ELF-1 (cell line): ENCODE measurements around the gene ANKMY1.
A peak's percentile ranks its signal among the peaks of the same experiment; 100 is the strongest.
"Not testable (repeated sequence)": the region's sequence is repeated elsewhere in the genome, so short reads cannot be mapped to it uniquely, and the experiment has no call there.

Source experiments
- DNase-seq: peaks from one replicate; pipeline ENCODE4 v3.0.0-alpha.2; 2016; ENCODE audit warnings: low read depth, low spot score

The ANKMY1 gene

DNA sequence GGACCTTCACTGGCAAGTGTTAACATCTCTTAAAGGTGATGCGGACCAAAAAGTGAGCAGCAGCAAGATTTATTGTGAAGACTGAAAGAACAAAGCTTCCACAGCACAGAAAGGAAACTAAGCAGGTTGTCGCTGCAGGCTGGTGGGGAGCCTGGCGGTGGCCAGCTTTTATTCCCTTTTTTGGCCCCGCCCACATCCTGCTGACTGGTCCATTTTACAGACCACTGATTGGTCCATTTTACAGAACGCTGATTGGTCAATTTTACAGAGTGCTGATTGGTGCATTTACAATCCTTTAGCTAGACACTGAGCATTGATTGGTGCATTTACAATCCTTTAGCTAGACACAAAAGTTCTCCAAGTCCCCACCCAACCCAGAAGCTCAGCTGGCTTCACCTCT, 35.9 kb downstream of the ANKMY1 start:
- DNase-seq = not testable (repeated sequence)

DNA sequence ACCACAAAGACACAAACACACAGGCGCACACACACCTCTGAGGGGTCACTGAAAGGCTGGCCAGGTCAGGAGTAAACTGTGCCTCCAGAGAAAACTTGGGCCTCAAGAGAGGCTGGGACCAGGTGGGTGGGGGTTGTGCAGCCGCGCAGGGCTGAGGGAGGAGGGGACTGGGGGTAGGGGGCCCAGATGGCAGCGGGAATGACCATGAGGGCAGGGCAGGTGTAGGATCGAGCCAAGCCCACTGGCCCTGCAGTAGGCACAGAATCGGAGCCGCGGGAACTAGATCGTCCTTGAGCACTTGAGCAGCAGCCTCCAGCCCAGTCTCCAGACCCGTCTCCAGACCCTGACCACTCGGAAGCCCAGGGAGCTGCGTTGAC, 36.8 kb downstream of the ANKMY1 start:
- DNase-seq = no peak

DNA sequence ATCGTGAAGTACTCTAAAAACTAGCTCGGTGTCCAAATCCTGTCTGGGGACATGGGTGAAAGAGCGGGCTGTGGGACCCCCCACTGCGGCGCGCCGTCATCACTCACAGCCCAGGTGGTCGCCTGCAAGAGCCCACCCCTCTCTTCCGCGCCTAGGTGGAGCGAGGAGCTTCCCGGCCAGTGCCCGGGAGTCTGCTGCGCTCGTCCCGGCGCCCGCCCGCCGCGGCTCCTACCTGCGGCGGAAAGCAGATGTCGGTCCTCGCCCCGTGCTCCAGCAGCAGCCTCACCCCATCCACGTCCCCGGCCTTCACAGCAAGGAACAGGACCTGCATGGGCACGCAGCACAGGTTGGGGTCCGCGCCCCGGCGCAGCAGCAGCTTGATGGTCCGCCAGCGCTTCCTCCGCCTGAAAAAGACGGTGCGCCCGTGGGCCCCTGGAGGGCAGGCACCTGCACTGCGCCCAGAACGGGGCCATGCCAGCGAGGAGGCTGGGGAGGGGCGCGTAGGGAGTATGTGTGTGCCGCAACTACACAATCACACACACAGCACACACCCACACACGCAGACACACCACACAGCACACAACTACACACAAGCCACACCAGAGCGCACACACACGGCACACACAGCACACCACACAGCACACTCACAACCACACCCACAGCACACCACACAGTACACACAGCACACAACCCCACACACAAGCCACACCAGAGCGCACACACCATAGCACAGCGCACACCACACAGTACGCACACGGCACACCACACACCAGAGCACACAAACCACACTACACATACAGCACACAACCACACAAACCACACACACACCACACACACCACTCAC, 37.4 kb downstream of the ANKMY1 start:
- peak; percentile 36 for DNase-seq

DNA sequence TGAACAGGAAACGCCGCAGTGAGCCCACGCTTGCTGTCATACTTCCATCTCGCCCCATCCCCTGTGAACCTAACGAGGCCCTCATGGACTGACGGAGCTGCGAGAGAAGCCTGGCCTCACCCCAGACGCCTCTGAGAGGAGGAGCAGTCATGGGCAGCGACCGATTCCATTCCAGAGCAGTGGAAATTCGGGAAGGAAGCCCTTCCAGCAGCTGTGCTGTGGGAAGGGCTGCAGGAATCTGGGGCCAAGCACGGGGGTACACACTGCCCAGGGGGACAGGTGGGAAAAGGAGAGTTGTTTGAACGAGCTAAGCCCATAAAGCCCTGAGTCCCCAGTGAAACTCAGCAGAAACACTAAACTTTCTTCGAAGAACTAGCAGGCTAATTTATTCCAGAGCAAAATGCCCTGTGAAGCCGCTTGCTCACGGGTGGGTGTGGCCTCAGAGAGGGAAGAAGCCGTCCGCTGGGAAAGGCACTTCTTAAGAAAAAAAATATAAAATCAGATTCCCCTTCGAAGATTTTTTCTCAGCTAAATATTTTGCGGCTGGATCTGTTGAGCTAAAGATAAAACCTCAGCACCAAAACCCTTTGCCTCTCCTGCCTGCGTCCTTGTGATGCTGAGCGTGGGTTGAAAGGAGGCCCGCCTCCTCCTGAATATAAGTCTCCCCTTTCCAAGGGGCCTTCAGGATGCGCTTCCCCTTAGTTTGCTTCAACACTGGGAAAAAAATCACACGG, 38.2 kb downstream of the ANKMY1 start:
- no peak for DNase-seq

DNA sequence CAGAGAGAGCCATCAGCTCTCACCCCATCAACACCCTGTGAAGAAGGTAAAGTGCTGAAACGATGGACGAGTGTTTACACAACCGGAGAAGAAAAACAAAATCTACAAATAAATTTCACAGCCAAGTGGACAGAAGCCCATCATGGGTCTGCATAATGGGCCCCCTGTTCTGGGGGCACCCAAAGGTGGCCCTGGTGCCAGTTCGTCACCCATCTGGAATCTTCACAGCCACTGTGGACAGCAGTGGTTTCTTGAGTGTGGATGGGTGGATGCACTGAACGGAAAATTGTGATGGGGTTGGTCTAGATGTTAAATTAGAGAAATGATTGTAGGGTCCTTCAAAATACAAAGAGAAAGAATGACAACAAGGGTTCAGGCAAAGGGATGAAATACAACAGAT, 38.8 kb downstream of the ANKMY1 start:
- DNase-seq = no peak

DNA sequence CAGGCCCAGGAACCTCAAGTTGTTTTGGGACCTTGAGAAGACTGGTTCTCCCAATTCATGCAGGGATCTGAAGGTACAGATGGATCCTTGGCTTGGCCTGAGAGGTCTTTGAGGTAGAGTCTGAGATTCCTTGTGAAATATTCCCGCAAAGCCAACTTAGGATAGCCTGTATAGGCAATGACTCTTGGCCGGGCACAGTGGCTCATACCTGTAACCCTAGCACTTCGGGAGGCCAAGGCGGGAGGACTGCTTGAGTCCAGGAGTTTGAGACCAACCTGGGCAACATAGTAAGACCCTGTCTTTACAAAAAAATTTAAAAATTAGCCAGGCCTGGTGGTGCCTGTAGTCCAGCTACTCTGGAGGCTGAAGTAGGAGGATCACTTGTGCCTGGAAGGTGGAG, 40.4 kb downstream of the ANKMY1 start:
- DNase-seq = no peak

DNA sequence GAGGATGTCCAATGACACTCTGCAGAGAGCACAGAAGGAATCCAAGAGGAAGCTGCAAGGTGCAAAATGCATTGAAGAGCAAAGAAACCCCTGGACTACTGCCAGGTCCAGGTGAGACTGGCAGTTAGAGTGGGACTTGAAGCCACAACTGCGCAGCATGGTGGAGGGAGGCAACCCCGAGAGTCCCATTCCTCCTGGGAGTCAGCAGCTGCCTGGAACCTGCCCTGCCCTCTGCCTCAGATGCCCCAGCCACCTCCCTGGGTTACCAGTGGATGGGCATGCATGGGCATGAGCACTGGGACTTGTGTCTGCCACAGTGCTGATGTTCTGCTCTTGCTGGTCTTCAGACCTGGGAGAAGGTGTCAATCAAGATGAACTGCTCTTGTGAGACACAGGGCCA, 43.2 kb downstream of the ANKMY1 start:
- DNase-seq = no peak

DNA sequence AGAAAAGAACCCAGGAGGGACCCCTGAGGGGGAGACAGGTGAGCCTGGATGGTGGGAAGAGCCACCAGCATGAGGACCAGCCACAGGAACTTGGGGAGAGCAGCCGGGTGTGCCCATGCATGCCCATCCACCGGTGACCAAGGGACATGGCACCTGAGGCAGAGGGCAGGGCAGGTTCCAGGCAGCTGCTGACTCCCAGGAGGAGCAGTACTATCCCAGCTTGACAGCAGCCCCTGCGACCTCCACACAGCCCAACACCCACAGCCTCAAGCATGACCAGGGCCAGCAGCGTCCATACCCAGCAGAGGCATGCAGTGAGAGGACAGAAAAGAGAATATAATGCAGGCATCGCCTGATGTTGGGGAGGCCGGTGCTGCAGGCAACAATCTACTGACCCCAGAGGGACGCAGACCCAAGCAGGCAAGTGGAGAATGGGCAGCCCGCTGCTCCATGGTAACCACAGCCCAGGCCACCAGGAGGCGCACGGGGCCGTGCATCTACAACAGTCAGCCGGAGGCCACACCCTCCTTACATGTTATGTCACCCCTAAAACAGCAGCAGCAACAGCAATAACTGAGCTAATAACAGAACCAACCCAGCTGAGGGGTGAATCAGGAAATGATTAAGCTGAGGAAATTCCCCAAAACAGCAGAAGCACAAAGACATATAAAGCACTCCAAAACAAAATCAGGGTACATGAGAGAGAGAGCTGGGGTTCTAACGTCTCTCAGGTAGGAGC, 44.1 kb downstream of the ANKMY1 start:
- peak; percentile 78 for DNase-seq

DNA sequence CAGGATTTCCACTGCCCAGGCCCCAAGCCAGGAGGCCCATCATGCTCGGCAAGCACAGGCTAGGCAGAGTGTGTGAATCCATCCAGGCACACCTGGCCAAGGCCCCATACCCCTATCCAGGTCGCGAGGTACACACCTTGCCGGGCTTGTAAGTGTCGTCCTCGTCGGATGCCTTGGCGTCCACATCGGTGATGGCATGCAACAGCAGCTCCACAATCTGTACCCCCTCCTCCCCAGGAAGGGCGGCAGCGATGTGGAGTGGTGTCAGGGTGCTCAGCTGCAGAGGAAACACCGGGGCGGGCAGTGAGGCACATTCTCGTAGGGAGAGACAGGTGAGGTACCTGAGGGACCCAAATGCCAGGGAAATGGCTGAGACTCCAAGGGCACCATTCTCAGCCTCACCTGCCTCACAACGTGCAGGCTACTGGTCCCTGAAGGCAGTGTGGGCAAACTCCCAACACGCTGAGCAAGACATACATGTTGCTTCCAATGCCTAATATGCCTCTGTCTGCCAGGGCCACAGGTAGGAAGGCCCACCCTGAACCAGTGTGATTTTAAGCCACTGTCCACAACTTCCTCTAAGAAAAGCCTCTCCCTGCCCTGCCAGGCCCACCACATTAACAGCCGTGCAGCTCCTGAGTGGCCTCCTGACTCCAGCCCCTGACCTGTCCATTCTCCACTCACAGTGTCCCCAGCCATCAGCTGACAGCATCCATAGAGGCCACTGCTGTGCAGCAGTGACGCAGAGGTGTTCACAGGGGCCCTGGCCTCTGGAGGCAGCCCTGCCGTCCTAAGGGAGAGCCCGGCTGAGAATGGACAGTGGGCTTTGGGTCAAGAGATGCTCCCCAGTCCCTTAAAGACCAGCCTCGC, 44.9 kb downstream of the ANKMY1 start:
- no peak for DNase-seq

DNA sequence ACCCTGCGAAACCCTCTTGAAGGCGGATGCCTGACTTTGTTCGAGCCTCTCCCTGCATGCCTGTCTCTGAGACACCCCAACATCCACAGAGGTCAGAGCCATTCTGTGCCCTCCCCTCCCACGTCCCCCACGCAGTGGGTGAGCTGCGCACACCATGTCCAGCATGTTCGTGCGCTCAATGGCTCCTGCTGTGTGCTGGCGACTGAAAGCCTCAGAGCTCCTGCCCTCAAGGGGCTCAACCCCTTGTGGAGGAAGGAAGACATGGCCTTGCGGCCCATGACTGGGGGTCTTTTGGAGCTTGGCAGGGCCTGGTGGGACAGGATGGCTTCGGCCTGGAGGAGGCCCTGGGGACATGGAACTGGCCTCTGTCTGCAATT, 45.7 kb downstream of the ANKMY1 start:
- DNase-seq = no peak

DNA sequence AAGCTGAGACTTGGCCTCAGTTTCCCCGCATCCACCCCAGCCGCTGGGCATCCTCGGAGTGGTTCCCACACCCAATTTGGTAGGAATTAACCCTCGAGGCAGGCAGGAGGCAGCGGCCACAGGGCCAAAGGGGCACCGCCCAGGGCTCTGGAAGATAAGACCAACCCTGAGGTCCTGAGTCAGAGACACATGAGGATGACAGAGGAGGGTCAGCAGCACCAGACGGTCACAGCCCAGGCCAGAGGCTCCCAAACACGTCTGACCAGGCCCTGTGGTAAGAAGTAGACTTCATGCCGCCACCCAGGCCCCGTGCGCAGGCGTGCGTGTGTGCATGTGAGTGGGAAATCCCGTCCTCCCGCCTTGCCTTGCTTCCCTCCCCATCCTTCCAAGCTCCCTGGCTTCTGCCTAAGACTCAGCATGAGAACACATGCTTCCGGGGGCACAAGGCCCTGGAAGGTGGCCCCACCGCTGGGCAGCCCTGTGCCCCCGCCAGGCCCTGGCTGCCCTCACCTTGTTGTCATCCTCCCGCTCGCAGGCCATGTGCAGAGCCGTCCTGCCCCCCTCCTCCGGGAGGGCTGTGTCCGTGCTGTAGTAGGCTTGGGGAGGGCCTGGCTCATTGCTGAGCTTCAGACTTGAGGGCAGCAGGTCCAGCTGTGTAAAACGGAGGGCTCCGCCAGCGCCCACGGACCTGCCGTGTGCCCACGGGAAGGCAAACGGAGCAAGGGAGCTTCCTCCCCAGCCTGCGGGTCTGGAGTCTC, 46.3 kb downstream of the ANKMY1 start:
- no peak for DNase-seq

DNA sequence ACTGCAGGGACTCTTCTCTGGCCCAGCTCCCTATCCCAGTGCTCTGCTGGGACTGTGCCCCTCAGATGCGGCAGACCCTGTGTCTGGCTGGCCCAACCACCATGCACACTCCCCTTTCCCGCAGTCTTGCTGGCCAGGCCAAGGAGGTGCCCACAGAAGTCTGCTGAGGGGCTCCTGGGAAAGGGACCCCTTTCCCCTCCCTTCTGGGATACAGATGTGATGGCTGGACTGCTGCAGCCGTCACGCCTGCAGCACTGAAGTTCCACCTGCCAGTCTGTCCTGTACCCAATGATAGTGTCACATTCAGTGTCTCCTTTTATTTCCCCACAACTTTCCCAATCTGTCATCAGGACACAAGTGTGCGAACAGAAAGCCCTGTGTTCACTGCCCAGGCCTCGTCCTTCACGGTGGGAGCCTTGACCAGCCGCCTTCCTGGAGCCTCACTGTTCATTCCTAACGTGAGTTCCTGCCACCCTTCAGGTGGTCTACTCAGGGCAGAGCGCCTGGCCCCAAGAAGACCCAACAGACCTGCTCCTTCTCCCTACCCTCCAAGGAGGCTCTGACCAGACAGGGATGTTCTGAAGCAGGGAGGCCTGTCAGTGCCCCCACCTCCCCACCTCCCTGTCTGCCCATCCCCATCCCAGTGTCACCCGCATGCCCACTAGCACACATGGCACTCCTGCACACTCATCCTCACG, 47.1 kb downstream of the ANKMY1 start:
- no peak for DNase-seq

DNA sequence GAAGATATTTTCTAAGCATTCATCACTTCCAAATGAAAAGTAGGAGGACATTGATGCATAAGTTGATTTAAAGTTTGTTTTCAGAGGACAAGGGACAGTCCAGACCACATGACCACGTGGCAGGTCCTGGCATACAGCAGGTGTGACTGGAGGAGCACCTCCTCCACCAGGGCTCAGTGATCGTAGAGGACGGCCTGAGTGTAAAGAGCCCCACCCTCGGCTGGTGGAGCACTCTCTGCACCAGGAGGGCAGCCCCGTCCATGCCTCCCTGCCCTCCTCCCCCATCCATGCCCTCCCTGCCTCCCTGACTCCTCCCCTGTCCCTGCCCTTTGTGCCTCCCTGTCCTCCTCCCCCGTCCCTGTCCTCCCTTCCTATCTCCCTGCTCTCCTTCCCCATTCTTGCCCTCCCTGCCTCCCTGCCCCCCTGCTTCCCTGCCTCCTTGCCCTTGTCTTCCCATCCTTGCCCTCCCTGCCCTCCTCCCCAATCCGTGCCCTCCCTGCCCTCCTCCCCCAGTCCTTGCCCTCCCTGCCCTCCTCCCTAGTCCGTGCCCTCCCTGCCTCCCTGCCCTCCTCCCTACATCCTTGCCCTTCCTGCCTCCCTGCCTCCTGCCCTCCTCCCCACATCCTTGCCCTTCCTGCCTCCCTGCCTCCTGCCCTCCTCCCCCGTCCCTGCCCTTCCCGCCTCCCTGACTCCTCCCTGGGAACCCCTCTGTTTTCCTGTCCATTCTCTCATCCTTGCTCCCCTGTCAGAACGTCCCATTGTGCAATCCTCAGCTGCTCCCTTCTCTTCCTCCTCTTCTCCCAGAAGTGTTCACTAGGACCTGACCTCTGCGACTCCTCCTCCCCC, 47.9 kb downstream of the ANKMY1 start:
- no peak for DNase-seq

DNA sequence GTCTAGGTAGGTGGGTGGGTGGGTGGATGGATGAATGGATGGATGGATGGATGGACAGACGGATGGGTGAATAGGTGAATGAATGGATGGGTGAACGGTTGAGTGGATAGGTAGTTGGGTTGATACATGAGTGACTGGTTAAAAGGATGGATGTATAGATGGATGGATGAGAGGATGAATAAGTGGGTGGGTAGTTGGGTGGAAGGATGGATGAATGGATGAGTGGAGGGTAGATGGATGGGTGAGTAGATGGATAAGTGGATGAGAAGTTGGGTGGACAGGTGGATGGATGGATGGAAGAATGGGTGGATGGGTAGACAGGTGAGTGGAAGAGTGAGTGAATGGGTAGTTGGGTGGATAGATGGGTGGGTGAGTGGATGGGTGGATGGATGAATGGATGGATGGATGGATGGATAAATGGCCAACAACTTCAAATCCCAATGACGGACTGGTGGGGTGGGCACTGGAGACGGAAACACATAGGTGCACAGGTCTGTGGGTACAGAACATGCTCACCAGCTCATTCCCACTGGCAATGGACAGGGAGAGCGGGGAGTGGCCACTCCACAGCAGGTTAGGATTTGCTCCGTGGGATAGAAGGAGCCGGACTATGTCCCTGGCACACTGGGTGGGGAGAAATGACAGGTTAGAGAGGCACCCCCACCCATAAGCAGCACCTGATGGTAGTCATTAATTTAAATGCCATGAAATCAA, 48.8 kb downstream of the ANKMY1 start:
- no peak for DNase-seq

DNA sequence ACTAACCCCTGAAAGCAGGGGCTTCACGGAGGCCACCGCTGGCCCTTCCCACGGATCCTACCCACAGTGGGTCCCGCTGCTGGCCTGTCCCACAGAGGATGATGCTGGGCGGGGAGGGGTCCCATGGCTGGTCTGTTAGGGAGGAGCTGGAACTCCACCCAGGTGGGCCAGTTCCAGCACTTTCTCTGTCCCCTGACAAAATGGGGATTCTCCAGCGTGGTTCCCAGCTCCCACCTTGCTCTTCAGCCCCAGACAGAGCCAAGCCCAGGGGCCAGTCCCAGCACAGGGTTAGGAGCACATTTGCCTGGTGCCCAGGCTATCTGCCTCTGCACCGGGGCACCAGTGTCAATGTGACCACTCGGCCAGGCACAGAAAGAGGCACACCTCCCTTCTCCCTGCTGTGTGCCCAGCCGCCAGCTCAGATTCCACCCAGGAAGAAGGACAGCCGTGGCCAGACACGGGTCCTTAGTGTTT, 50.0 kb downstream of the ANKMY1 start:
- DNase-seq = no peak

DNA sequence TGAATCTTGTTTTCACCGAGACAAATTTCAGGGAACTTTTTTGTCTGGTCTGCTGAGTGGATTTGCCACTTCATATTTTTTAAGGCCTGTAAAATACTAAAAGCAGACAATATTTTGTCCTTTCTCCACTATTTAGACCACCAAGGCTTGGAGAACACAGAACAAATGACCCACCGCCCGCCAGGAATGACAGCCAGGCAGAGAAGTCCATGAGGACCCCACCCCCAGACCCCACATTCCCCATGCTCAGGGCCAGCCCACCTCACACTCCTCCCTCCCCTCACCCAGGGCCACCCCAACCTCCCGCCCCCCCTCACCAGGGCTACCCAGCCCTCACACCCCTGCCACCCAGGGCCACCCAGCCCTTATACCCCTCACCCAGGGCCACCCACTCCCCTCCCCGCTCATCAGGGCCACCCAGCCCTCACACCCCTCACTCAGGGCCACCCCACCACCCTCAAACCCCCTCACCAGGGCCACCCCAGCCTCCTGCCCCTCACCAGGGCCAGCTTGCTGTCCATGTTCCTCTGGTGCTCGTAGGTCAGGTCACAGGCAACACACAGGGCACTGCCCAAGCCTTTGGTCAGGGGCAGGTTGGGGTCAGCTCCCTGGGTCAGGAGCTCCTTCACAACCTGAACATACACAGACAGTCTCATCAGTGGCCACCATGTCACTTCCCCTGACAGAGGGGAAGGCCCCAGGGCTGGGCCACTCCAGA, 50.6 kb downstream of the ANKMY1 start:
- no peak for DNase-seq

DNA sequence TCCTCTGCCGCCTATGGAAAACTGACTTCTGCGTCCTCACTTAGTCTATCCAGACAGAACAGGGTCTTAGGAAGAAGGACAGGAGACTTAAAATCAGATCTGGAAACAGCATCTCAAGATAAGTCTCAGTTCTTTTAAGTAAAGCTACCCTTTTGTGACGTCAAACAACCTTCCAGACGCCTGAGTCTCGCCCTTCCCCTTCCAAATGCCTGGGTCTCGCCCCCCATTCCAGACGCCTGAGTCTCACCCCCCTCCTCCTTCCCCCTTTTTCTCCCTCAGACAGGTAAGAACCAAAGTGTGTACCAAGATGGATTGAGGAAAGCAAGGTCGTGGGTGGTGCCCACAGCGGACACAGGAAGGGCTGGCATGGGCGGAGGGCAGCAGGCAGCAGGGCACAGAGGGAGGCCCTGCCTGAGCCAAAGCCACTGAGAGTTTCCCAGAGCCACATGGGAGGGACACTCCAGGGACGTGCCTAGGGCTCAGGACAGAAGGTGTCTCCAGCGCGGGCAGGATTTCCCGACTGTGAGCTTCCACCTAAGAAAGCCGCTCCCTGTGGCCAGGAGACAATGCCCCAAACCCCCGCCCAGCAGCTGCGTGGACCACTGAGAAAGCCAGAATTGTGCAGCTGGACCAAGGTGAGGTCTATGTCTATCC, 51.3 kb downstream of the ANKMY1 start:
- no peak for DNase-seq
